GM23338 (cell line): ENCODE measurements around the gene MCHR2. TPM values are rescaled to one million over a fixed set of nuclear protein-coding genes. Genes with fewer than 3 reads are reported as not detected.

ENCODE experiments used
- ATAC-seq: fragments of 200-7000 bp; cut with Tn5 transposase; 3 replicates; pipeline ENCODE4 v1.9.1; 2020
- DNase-seq: peaks from one replicate; pipeline ENCODE4 v3.0.0-alpha.2; 2015; ENCODE audit warnings: low spot score
- H2AFZ ChIP-seq: fragments of 200-600 bp; sonication (generic); 2 replicates; pipeline ENCODE4 v1.8.0; 2016; ENCODE audit warnings: antibody characterized with exemption, mild to moderate bottlenecking, moderate library complexity
- H3F3A ChIP-seq: fragments of 200-600 bp; sonication (generic); replicated peaks from 2 replicates; pipeline ENCODE4 v1.8.0; 2017; ENCODE audit warnings: antibody characterized with exemption, mixed run types, low read depth
- H3K27ac ChIP-seq: fragments of 200-600 bp; sonication (generic); 2 replicates; pipeline ENCODE4 v1.6.1; 2016; ENCODE audit warnings: low read depth
- H3K27me3 ChIP-seq: fragments of 200-600 bp; sonication (generic); 2 replicates; pipeline ENCODE4 v1.8.0; 2016; ENCODE audit warnings: mild to moderate bottlenecking, mixed run types, moderate library complexity; ENCODE audit not compliant: insufficient read depth
- H3K36me3 ChIP-seq: fragments of 200-600 bp; sonication (generic); 2 replicates; pipeline ENCODE4 v1.8.0; 2016; ENCODE audit warnings: mild to moderate bottlenecking; ENCODE audit not compliant: insufficient read depth
- H3K4me1 ChIP-seq: fragments of 200-600 bp; sonication (generic); 2 replicates; pipeline ENCODE4 v1.8.0; 2016; ENCODE audit warnings: mild to moderate bottlenecking, moderate library complexity; ENCODE audit not compliant: insufficient read depth
- H3K4me2 ChIP-seq: fragments of 200-600 bp; sonication (generic); 2 replicates; pipeline ENCODE4 v1.7.1; 2017; ENCODE audit warnings: mixed run types
- H3K4me3 ChIP-seq: fragments of 200-600 bp; sonication (generic); 2 replicates; pipeline ENCODE4 v1.6.1; 2016; ENCODE audit warnings: mixed run types
- H3K79me2 ChIP-seq: fragments of 200-600 bp; sonication (generic); replicated peaks from 2 replicates; pipeline ENCODE4 v1.8.0; 2017; ENCODE audit warnings: mild to moderate bottlenecking; ENCODE audit not compliant: insufficient read depth
- H3K9me2 ChIP-seq: fragments of 200-600 bp; sonication (generic); 2 replicates; pipeline ENCODE4 v1.8.0; 2017; ENCODE audit not compliant: insufficient read depth
- H4K20me1 ChIP-seq: fragments of 200-600 bp; sonication (generic); replicated peaks from 2 replicates; pipeline ENCODE4 v1.8.0; 2017; ENCODE audit warnings: mild to moderate bottlenecking; ENCODE audit not compliant: insufficient read depth
- H3K27ac Mint-ChIP-seq: 2 replicates; pipeline ENCODE4 v1.8.0; 2020; ENCODE audit warnings: inconsistent platforms, mild to moderate bottlenecking, moderate library complexity, mixed read lengths
- H3K27me3 Mint-ChIP-seq: 3 replicates; pipeline ENCODE4 v1.8.0; 2022; ENCODE audit warnings: low read depth, mild to moderate bottlenecking, moderate library complexity, mixed read lengths, inconsistent platforms; ENCODE audit not compliant: insufficient read depth, poor library complexity
- H3K36me3 Mint-ChIP-seq: 3 replicates; pipeline ENCODE4 v1.8.0; 2021; ENCODE audit warnings: low read depth, mild to moderate bottlenecking, inconsistent platforms, moderate library complexity, mixed read lengths
- H3K4me1 Mint-ChIP-seq: 3 replicates; pipeline ENCODE4 v1.8.0; 2020; ENCODE audit warnings: mild to moderate bottlenecking, inconsistent platforms, mixed read lengths
- H3K4me3 Mint-ChIP-seq: 3 replicates; pipeline ENCODE4 v1.8.0; 2021; ENCODE audit warnings: moderate library complexity, mild to moderate bottlenecking, inconsistent platforms, mixed read lengths
- H3K9me3 Mint-ChIP-seq: 3 replicates; pipeline ENCODE4 v1.8.0; 2020; ENCODE audit warnings: moderate library complexity, mild to moderate bottlenecking, inconsistent platforms, mixed read lengths
- CREB1 ChIP-seq: fragments of 250-450 bp; sonication (Bioruptor Pico); IDR thresholded peaks from 2 replicates; pipeline ENCODE4 v1.5.0; 2020; ENCODE audit warnings: low read depth, mild to moderate bottlenecking, moderate library complexity
- ETS1 ChIP-seq: IDR thresholded peaks from 2 replicates; pipeline ENCODE4 v1.6.1; 2016; ENCODE audit warnings: antibody characterized with exemption
- JUNB ChIP-seq: IDR thresholded peaks from one replicate; pipeline ENCODE4 v1.6.1; 2016; ENCODE audit warnings: antibody characterized with exemption; ENCODE audit not compliant: unreplicated experiment
- REST ChIP-seq: IDR thresholded peaks from one replicate; pipeline ENCODE4 v1.6.1; 2018; ENCODE audit warnings: antibody characterized with exemption; ENCODE audit not compliant: unreplicated experiment
- STAT1 ChIP-seq: IDR thresholded peaks from one replicate; pipeline ENCODE4 v1.6.1; 2016; ENCODE audit warnings: antibody characterized with exemption; ENCODE audit not compliant: unreplicated experiment
- ZNF331 ChIP-seq: fragments of 250-450 bp; sonication (Bioruptor Pico); IDR thresholded peaks from 2 replicates; pipeline ENCODE4 v1.5.0; 2020; ENCODE audit warnings: low read depth, mild to moderate bottlenecking, moderate library complexity
- ZNF462 ChIP-seq: fragments of 250-450 bp; sonication (Bioruptor Pico); IDR thresholded peaks from 2 replicates; pipeline ENCODE4 v1.5.0; 2020; ENCODE audit warnings: mild to moderate bottlenecking, moderate library complexity
- polyA plus RNA-seq: library from polyadenylated mRNA; unstranded; fragments of >200 nt; fragmentation: Nextera tagmentation; extraction: Ambion mirVana; gene quantifications from 2 replicates; pipeline ENCODE4 v1.2.1, GENCODE V29; 2016
- total RNA-seq: library from RNA; depleted of rRNA; stranded (reverse); fragments of >200 nt; shearing (Covaris generic); gene quantifications from 2 replicates; pipeline ENCODE4 v1.2.3, GENCODE V29; 2014

The MCHR2 gene
- total and polyA plus RNA-seq, 2 experiments from 2014 or later, result not detected

GRCh38 chr6:99882128-99882702 lies 111.8 kb downstream of the MCHR2 start:
- Histone ChIP-seq H3K9me2 (0 out of 2 replicates have a peak, but pooled peaks cover 3% of the 10 kb centered on the region), H3K4me3 (no peak overlapping the region), H3K27me3 (no peaks in the 10 kb centered on the region), H3K27ac (no peak overlapping the region), H4K20me1 (no peaks in the 10 kb centered on the region), H3K4me2 (no peak overlapping the region), H3K4me1 (no peaks in the 10 kb centered on the region), H3K36me3 (no peaks in the 10 kb centered on the region), H3F3A (no peaks in the 10 kb centered on the region), H3K79me2 (no peaks in the 10 kb centered on the region), H2AFZ (no peak overlapping the region)
- Mint-ChIP-seq H3K27me3 (peaks cover 2% of the 10 kb centered on the region), H3K9me3 (no peaks in the 10 kb centered on the region), H3K4me1 (peaks cover 10% of the 10 kb centered on the region), H3K4me3 (no peak overlapping the region), H3K27ac (no peak overlapping the region), H3K36me3 (no peaks in the 10 kb centered on the region)
- ATAC-seq, result peak; percentile 44; the same call in 2 of the 3 replicates
- TF ChIP-seq ETS1 (no peak), STAT1 (no peak), CREB1 (no peak)
- DNase-seq, result peak; percentile 11

GRCh38 chr6:99879431-99879830 lies 114.6 kb downstream of the MCHR2 start:
- no peaks in the 10 kb centered on the region for H3K27me3 ChIP-seq
- H3K9me3 Mint-ChIP-seq, result no peaks in the 10 kb centered on the region
- H3K36me3 ChIP-seq, result no peaks in the 10 kb centered on the region
- H3K9me2 ChIP-seq, result 0 out of 2 replicates have a peak, but pooled peaks cover 7% of the 10 kb centered on the region
- peak overlapping the region; percentile 38; the same call in 1 of the 2 replicates for H2AFZ ChIP-seq
- DNase-seq, result no peak
- peaks cover 10% of the 10 kb centered on the region for H3K4me1 Mint-ChIP-seq
- H3K36me3 Mint-ChIP-seq, result no peaks in the 10 kb centered on the region
- no peaks in the 10 kb centered on the region for H3F3A ChIP-seq
- no peak overlapping the region for H3K4me3 Mint-ChIP-seq
- no peak overlapping the region for H3K4me3 ChIP-seq
- no peak overlapping the region for H3K27ac ChIP-seq
- ATAC-seq, result no peak
- peaks cover 7% of the 10 kb centered on the region for H3K27me3 Mint-ChIP-seq
- H3K27ac Mint-ChIP-seq, result no peak overlapping the region
- H3K4me1 ChIP-seq, result no peaks in the 10 kb centered on the region
- no peak overlapping the region for H3K4me2 ChIP-seq
- no peaks in the 10 kb centered on the region for H3K79me2 ChIP-seq
- H4K20me1 ChIP-seq, result no peaks in the 10 kb centered on the region
- TF ChIP-seq ZNF462 (CRISPR knock-in tag) (no peak), ETS1 (no peak), CREB1 (no peak), STAT1 (no peak), REST (no peak), ZNF331 (CRISPR knock-in tag) (no peak), JUNB (no peak)
